ENCODE data around the gene ALG8. TPM values are rescaled to one million over a fixed set of nuclear protein-coding genes. Genes with fewer than 3 reads are reported as not detected.
"Not testable (repeated sequence)": the region's sequence is repeated elsewhere in the genome, so short reads cannot be mapped to it uniquely, and the experiment has no call there.

The ALG8 gene
- total and polyA plus RNA-seq, 2 of the 8 experiments (the other 6 are each of a cell fraction or from before 2014, with no cell fraction given) = 66.7 to 84.3 TPM

DNA sequence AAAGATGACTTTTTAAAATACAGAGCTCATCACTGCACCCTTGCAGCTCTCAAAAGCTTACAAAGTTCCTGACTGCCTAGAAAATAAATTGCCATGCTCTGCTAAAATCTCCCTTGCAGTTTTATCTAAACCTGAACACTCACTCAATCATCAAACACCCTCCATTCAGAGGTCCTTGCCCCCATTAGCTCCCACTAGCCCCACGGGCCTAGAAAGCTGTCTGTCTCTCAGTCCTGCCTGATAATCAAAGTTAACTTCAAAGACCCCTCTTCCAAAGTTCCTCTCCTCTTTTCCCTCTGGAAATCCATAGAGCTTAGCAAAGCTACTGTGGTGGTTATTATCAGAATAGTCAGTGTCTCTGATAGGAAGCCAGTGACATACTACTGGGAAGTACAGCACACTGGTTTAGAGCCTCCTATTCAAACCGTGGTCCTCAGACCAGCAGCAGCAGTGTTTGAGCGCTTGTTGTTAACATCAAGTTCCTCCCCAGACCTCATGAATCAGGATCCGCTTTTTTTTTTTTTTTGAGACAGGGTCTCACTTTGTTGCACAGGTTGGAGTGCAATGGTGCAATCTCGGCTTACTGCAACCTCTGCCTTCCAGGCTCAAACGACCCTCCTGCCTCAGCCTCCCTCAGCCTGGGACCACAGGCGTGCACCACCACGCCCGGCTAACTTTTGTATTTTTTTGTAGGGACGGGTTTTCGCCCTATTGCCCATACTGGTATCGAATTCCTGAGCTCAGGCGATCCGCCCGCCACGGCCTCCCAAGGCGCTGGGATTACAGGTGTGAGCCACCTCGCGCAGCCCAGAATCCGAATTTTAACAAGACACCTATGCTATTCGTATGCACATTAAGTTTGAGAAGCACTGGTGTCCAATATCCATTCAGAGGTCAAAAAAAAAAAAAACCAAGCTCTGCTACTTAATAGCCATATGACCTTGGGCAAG is 60.9 kb downstream of the ALG8 start (continued):
- TF ChIP-seq KDM1A (IDR thresholded peaks at IDR 0.05; ENCODE audit: borderline replicate concordance, low read length) = no peak
- TF ChIP-seq USF2 (IDR thresholded peaks at IDR 0.05; ENCODE audit: low read length) = no peak
- TF ChIP-seq CHD1 (IDR thresholded peaks at IDR 0.05; ENCODE audit: low read depth, low read length) = no peak
- no peak for TF ChIP-seq GTF2F1 (IDR thresholded peaks at IDR 0.05; ENCODE audit: borderline replicate concordance, low read depth, low read length)

GRCh38 chr11:78077592-78077991 is 61.8 kb downstream of the ALG8 start:
- not testable (repeated sequence) for FAIRE-seq; DNase-seq (ENCODE audit: low read depth in 1 of 2, low spot score in 2 of 2); H2BK12ac ChIP-seq (ENCODE audit: low read depth, low read length); H3K27ac ChIP-seq (ENCODE audit: low read depth, low read length); H3K9me3 ChIP-seq (ENCODE audit: insufficient read depth in 2 of 2, low read depth in 1 of 2, low read length in 1 of 2); H3K4ac ChIP-seq (replicated peaks; ENCODE audit: insufficient read length, low read depth, low read length); H3K23ac ChIP-seq (ENCODE audit: insufficient read length); H3K9ac ChIP-seq (replicated peaks in 1 of 4; ENCODE audit: extremely low read depth in 1 of 4, low read depth in 3 of 4, low read length in 3 of 4); H2BK120ac ChIP-seq (replicated peaks; ENCODE audit: low read depth, low read length); H4K91ac ChIP-seq (replicated peaks; ENCODE audit: insufficient read length, low read length); H3K27me3 ChIP-seq (replicated peaks in 1 of 4; ENCODE audit: control insufficient read depth in 3 of 4, extremely low read depth in 1 of 4, insufficient read depth in 3 of 4, low read length in 3 of 4); H2BK5ac ChIP-seq (ENCODE audit: low read depth, low read length); H3K56ac ChIP-seq (replicated peaks; ENCODE audit: insufficient read length, low read depth, low read length); H2BK20ac ChIP-seq (ENCODE audit: low read length); H3K4me3 ChIP-seq (ENCODE audit: extremely low read depth in 1 of 4, insufficient read depth in 2 of 4, low read depth in 3 of 4, low read length in 4 of 4); H4K8ac ChIP-seq (ENCODE audit: extremely low read depth, insufficient read depth, low read length); H3K4me1 ChIP-seq (replicated peaks in 1 of 4; ENCODE audit: control insufficient read depth in 3 of 4, insufficient read depth in 4 of 4, low read length in 3 of 4); H2AFZ ChIP-seq (ENCODE audit: low read length); H3K14ac ChIP-seq (ENCODE audit: insufficient read length); H2BK15ac ChIP-seq (ENCODE audit: low read length); H2AK5ac ChIP-seq (ENCODE audit: low read depth, low read length); H3K23me2 ChIP-seq (ENCODE audit: low read depth, low read length); H3K36me3 ChIP-seq (ENCODE audit: control insufficient read depth in 2 of 4, insufficient read depth in 4 of 4, low read length in 3 of 4); H3K18ac ChIP-seq (ENCODE audit: extremely low read depth, low read length); H4K5ac ChIP-seq (ENCODE audit: insufficient read length, low read depth, low read length)
- 87% methylated on average over 4 of the region's 4 CpGs; no CpG with 5 or more reads in 1 of the 2 experiments for WGBS, 2 experiments (ENCODE audit: extremely low coverage in 1 of 2, insufficient coverage in 1 of 2, insufficient read length in 1 of 2, insufficient replicate concordance in 2 of 2, low coverage in 1 of 2, low lambda C conversion rate in 2 of 2, missing lambda C conversion rate in 1 of 2)
- Histone ChIP-seq H3K79me1 (ENCODE audit: low read depth, low read length) (peaks cover 23% of the 10 kb centered on the region), H3K79me2 (ENCODE audit: control insufficient read depth in 1 of 2, insufficient read depth in 2 of 2, low read length in 2 of 2) (peaks cover 20 to 47% of the 10 kb centered on the region in 2 experiments), H4K20me1 (replicated peaks in 1 of 2; ENCODE audit: control insufficient read depth in 1 of 2, insufficient read depth in 2 of 2, low read length in 2 of 2) (peaks cover 3 to 12% of the 10 kb centered on the region in 2 experiments), H3K4me2 (ENCODE audit: insufficient read depth in 1 of 2, low read depth in 2 of 2, low read length in 2 of 2) (peak overlapping the region in 1 of 2 experiments; percentile 70; a peak in 1 of 4 replicates)
- CTCF ChIA-PET (ENCODE audit: partially characterized antibody) = interaction anchor here (0.9 to 2.2 kb wide), 5 partner anchors 10 to 42 kb away, joined by 3 to 12 read pairs (median 5); no protein-coding TSS in a partner anchor
- POLR2A ChIA-PET (ENCODE audit: partially characterized antibody) = interaction anchor here (0.6 to 3.6 kb wide), 9 partner anchors 9 to 161 kb away, joined by 3 to 18 read pairs (median 4); partner anchors contain the start of gene INTS4
